Trophoblast cell (in vitro differentiated cells and primary cell): ENCODE data around the gene RAB4B.
A peak's percentile ranks its signal among the peaks of the same experiment; 100 is the strongest.
"Not testable (repeated sequence)": the region's sequence is repeated elsewhere in the genome, so short reads cannot be mapped to it uniquely, and the experiment has no call there.

ENCODE experiments used
- DNase-seq, 2 donors: peaks; one replicate each; pipeline ENCODE4 v3.0.0-alpha.2; 2016
- H2AFZ ChIP-seq: 2 replicates; pipeline ENCODE4 v1.6.1; 2013; ENCODE audit warnings: low read length, moderate library complexity, mild to moderate bottlenecking; ENCODE audit not compliant: insufficient read depth, poor library complexity
- H2AK5ac ChIP-seq: 2 replicates; pipeline ENCODE4 v1.6.1; 2013; ENCODE audit warnings: mild to moderate bottlenecking, low read length
- H2BK120ac ChIP-seq: 2 replicates; pipeline ENCODE4 v1.6.1; 2013; ENCODE audit warnings: low read length, mild to moderate bottlenecking, moderate library complexity; ENCODE audit not compliant: insufficient read depth, poor library complexity
- H2BK12ac ChIP-seq: 2 replicates; pipeline ENCODE4 v1.6.1; 2013; ENCODE audit warnings: mild to moderate bottlenecking, low read length, moderate library complexity
- H2BK5ac ChIP-seq: 2 replicates; pipeline ENCODE4 v1.6.1; 2013; ENCODE audit warnings: low read length, low read depth, moderate library complexity, mild to moderate bottlenecking; ENCODE audit not compliant: poor library complexity
- H3K14ac ChIP-seq: 2 replicates; pipeline ENCODE4 v1.6.1; 2013; ENCODE audit warnings: mild to moderate bottlenecking, low read length
- H3K18ac ChIP-seq: 2 replicates; pipeline ENCODE4 v1.6.1; 2013; ENCODE audit warnings: mild to moderate bottlenecking, low read length
- H3K23ac ChIP-seq: 2 replicates; pipeline ENCODE4 v1.6.1; 2013; ENCODE audit warnings: low read length
- H3K27ac ChIP-seq: 2 replicates; pipeline ENCODE4 v1.5.1; 2013; ENCODE audit warnings: low read depth, mild to moderate bottlenecking, inconsistent platforms, low read length, moderate library complexity
- H3K27me3 ChIP-seq: 2 replicates; pipeline ENCODE4 v1.6.1; 2013; ENCODE audit warnings: inconsistent platforms, mild to moderate bottlenecking, low read length, moderate library complexity; ENCODE audit not compliant: insufficient read depth
- H3K36me3 ChIP-seq, 2 experiments: 1 replicate in 1 of 2; 2 replicates in 1 of 2; pipeline ENCODE4 v1.6.1; 2013; ENCODE audit warnings: low read length in 2 of 2, mild to moderate bottlenecking in 2 of 2, moderate library complexity in 1 of 2; ENCODE audit not compliant: insufficient read depth in 2 of 2, control insufficient read depth in 1 of 2
- H3K4ac ChIP-seq: 2 replicates; pipeline ENCODE4 v1.6.1; 2013; ENCODE audit warnings: low read depth, mild to moderate bottlenecking, low read length, moderate library complexity
- H3K4me1 ChIP-seq, 2 experiments: 1 replicate in 1 of 2; 2 replicates in 1 of 2; pipeline ENCODE4 v1.6.1; 2013; ENCODE audit warnings: low read length in 2 of 2, mild to moderate bottlenecking in 2 of 2, moderate library complexity in 1 of 2; ENCODE audit not compliant: insufficient read depth in 2 of 2, control insufficient read depth in 1 of 2
- H3K4me2 ChIP-seq: 2 replicates; pipeline ENCODE4 v1.6.1; 2013; ENCODE audit warnings: inconsistent platforms, mild to moderate bottlenecking, low read length, moderate library complexity
- H3K4me3 ChIP-seq: 2 replicates; pipeline ENCODE4 v1.5.1; 2013; ENCODE audit warnings: mild to moderate bottlenecking, low read depth, low read length, inconsistent platforms
- H3K79me1 ChIP-seq: one replicate; pipeline ENCODE4 v1.6.1; 2013; ENCODE audit warnings: low read length
- H3K79me2 ChIP-seq: 2 replicates; pipeline ENCODE4 v1.6.1; 2013; ENCODE audit warnings: low read length, mild to moderate bottlenecking; ENCODE audit not compliant: control insufficient read depth, insufficient read depth, poor library complexity
- H3K9ac ChIP-seq: 2 replicates; pipeline ENCODE4 v1.6.1; 2013; ENCODE audit warnings: mild to moderate bottlenecking, low read length
- H3K9me3 ChIP-seq: 2 replicates; pipeline ENCODE4 v1.6.1; 2013; ENCODE audit warnings: low read depth, mild to moderate bottlenecking, control low read depth, inconsistent platforms, low read length; ENCODE audit not compliant: insufficient read depth
- H4K12ac ChIP-seq: 2 replicates; pipeline ENCODE4 v1.6.1; 2013; ENCODE audit warnings: low read depth, mild to moderate bottlenecking, low read length, moderate library complexity
- H4K8ac ChIP-seq: 2 replicates; pipeline ENCODE4 v1.6.1; 2013; ENCODE audit warnings: low read depth, mild to moderate bottlenecking, low read length, moderate library complexity
- H4K91ac ChIP-seq: one replicate; pipeline ENCODE4 v1.6.1; 2013; ENCODE audit warnings: low read depth, mild to moderate bottlenecking, low read length, moderate library complexity
- WGBS: extraction: QIAGEN DNeasy Blood & Tissue Kit; methylation state at CpG from one replicate; pipeline ENCODE4 v1.1.7; 2013; ENCODE audit warnings: missing lambda C conversion rate; ENCODE audit not compliant: insufficient read length, insufficient coverage; ENCODE audit errors: extremely low coverage; 5-methylcytosine and 5-hydroxymethylcytosine counted together

The RAB4B gene

DNA sequence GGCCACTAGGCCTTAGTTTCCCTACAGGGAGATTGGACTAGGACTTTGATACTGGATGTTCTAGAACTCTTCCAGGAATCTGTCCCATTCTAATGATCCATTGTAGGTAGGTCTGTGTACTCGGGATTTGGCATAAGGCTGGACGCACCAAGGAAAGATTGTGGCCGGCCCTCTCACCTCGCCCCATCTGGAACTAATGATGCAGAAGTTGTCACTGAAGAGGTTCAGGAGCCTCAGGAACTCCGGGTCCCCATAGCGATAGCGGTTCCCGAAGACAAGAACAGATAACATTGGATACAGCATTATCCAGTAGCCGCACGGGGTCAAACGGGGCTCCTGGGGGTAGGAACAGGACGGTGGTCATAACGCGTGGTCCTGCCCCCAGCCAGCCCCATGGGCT lies 32.1 kb downstream of the RAB4B start:
- Histone ChIP-seq H2BK12ac (no peak overlapping the region), H3K36me3 (peaks cover 29 to 30% of the 10 kb centered on the region in 2 experiments), H3K79me1 (peaks cover 3% of the 10 kb centered on the region), H3K4ac (no peak overlapping the region), H3K9ac (no peak overlapping the region), H2BK120ac (no peak overlapping the region), H3K27ac (peak overlapping the region; percentile 20), H4K91ac (no peak overlapping the region), H3K4me3 (no peak overlapping the region), H3K23ac (no peak overlapping the region), H4K12ac (no peak overlapping the region), H2AFZ (no peak overlapping the region), H3K79me2 (peaks cover 2% of the 10 kb centered on the region), H2AK5ac (no peak overlapping the region), H3K18ac (no peak overlapping the region), H3K4me2 (no peak overlapping the region), H3K9me3 (peaks cover 2% of the 10 kb centered on the region), H3K4me1 (peaks cover 22 to 26% of the 10 kb centered on the region in 2 experiments), H4K8ac (no peak overlapping the region), H2BK5ac (no peak overlapping the region), H3K14ac (no peak overlapping the region), H3K27me3 (no peaks in the 10 kb centered on the region)
- WGBS: no CpG with 5 or more reads among the region's 14 CpGs
- DNase-seq: no peak

DNA sequence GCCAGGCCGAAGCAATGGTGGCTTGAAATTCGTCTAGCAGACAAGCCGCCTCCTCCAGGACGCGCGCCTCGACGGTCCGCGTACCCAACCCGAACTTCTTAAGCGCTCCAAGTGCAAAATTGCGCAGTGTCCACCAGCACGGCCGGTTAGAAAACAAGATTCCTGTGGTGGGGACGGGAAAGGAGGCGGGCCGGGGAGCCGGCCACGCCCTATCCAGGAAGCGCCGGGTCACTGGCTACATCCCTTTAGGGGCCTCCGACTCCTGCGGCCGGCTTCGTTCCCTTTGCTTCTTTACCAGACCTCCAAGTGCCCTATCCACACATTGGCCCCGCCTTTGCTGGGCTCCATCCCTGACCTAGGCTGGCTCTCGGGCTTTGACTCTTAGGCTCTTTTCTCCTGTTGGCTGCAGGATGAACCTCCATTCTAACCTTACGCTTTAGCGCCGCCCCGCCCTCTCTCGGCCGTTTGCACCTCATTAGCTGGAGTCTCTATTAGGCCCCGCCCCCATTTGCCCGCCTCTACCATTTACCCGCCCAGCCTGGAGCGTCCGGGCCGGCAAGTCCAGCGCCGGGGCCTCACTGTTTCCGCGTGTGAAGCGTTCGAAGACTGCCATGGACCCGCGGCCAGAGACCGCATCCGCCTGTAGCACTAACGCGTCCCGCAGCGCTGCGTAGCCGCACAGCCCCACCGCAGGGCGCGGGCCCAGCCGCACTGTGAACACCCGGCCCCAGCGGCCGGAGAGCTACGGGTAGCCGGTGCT lies 32.8 kb downstream of the RAB4B start:
- not testable (repeated sequence) for H2AFZ ChIP-seq, H3K4me3 ChIP-seq, H3K23ac ChIP-seq, H2AK5ac ChIP-seq, H2BK120ac ChIP-seq, H3K79me2 ChIP-seq, H3K4ac ChIP-seq, H3K14ac ChIP-seq, H3K9ac ChIP-seq, H2BK5ac ChIP-seq, H3K79me1 ChIP-seq, H3K9me3 ChIP-seq, H2BK12ac ChIP-seq, H3K27me3 ChIP-seq, H4K12ac ChIP-seq
- H4K8ac ChIP-seq: peak overlapping the region; percentile 82
- peaks cover 22 to 25% of the 10 kb centered on the region in 2 experiments for H3K4me1 ChIP-seq
- peak; percentile 87 to 91 for DNase-seq
- H4K91ac ChIP-seq: peak overlapping the region; percentile 70
- peak overlapping the region; percentile 47 for H3K4me2 ChIP-seq
- H3K18ac ChIP-seq: peak overlapping the region; percentile 23
- peak overlapping the region; percentile 14 for H3K27ac ChIP-seq
- WGBS: no CpG with 5 or more reads among the region's 65 CpGs
- peaks cover 25 to 26% of the 10 kb centered on the region in 2 experiments for H3K36me3 ChIP-seq

DNA sequence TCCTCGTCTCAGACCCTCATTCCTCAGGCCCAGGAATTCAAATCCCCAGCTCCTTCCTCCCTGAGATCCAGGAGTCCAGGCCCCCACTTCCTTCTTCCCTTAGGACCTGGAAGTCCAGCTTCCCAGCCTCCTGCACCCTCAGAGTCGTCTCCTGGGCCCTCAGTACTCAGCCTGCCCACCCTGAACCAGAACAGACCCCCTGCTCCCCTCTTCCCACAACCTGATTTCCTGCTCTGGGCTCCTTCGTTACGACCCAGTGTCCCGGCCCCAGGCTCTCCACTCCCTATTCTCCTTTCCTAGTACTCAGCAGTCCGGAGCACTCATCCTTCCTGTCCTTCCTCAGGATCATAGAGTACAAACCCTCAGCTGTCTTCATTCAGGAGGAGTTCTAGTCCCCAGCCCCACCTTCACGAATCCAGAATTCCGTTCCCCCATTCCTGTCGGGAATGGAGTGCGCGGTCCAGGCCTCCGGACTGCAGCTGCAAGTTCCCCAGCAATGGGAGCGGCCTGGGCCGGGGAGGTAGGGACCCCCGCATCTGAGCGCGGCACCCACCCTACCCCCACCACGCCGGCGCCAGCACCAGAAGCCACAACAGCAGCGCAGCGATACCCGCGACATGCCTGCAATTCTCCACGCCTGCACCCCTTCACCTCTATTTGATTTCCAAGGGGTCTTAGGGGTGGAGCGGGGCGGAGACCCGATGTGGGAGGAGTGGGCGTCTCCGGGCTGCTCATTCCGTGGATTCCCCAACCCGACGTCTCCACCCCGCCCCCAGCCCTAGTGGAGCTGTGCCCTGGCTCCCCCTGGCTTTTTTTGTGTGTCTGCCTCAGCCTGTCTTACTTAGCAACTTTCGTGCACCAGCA lies 33.7 kb downstream of the RAB4B start:
- H3K27ac ChIP-seq: peak overlapping the region; percentile 14
- peak overlapping the region; percentile 33 for H3K18ac ChIP-seq
- peaks cover 17 to 20% of the 10 kb centered on the region in 2 experiments for H3K4me1 ChIP-seq
- H3K14ac ChIP-seq: peak overlapping the region; percentile 68
- H3K23ac ChIP-seq: no peak overlapping the region
- no peak overlapping the region for H3K4ac ChIP-seq
- H3K4me2 ChIP-seq: peak overlapping the region; percentile 47
- peak overlapping the region; percentile 31 for H2AFZ ChIP-seq
- H3K79me1 ChIP-seq: peaks cover 3% of the 10 kb centered on the region
- no CpG with 5 or more reads among the region's 35 CpGs for WGBS
- peaks cover 2% of the 10 kb centered on the region for H3K79me2 ChIP-seq
- peak overlapping the region; percentile 34 for H3K4me3 ChIP-seq
- peak overlapping the region; percentile 6 for H4K12ac ChIP-seq
- peak overlapping the region; percentile 70 for H4K91ac ChIP-seq
- H2BK120ac ChIP-seq: peak overlapping the region; percentile 11
- no peak overlapping the region for H3K9ac ChIP-seq
- no peak overlapping the region for H2BK12ac ChIP-seq
- H3K9me3 ChIP-seq: no peaks in the 10 kb centered on the region
- H4K8ac ChIP-seq: peak overlapping the region; percentile 82
- H3K36me3 ChIP-seq: peaks cover 25 to 26% of the 10 kb centered on the region in 2 experiments
- DNase-seq: no peak
- H2BK5ac ChIP-seq: no peak overlapping the region
- peak overlapping the region; percentile 37 for H2AK5ac ChIP-seq
- no peaks in the 10 kb centered on the region for H3K27me3 ChIP-seq

DNA sequence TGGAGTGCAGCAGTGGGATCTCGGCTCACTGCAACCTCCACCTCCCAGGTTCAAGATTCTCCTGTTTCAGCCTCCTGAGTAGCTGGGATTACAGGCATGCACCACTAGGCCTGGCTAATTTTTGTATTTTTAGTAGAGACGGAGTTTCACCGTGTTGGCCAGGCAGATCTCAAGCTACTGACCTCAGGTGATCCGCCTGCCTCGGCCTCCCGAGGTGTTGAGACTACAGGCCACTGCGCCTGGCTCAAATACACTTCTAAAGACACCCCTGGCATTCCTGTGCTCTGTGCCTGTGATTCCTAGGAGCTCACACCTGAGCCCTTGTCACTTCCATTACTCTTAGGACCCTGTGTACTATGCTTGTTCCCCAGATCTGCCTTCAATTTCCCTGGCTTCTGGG lies 34.5 kb downstream of the RAB4B start:
- not testable (repeated sequence) for H3K9me3 ChIP-seq, H4K12ac ChIP-seq, H2BK120ac ChIP-seq, H2AFZ ChIP-seq, H3K9ac ChIP-seq, H3K27ac ChIP-seq, H3K4me2 ChIP-seq, H2BK5ac ChIP-seq, H3K79me2 ChIP-seq, H3K27me3 ChIP-seq, H3K4ac ChIP-seq, DNase-seq, H2AK5ac ChIP-seq, H3K23ac ChIP-seq, H2BK12ac ChIP-seq, H4K8ac ChIP-seq, H4K91ac ChIP-seq, H3K79me1 ChIP-seq, H3K4me3 ChIP-seq, H3K14ac ChIP-seq, H3K18ac ChIP-seq
- H3K4me1 ChIP-seq: peaks cover 12 to 15% of the 10 kb centered on the region in 2 experiments
- no CpG with 5 or more reads among the region's 7 CpGs for WGBS
- H3K36me3 ChIP-seq: peaks cover 19% of the 10 kb centered on the region in 2 experiments
